ENCODE measurements around the gene PHF19.

DNA sequence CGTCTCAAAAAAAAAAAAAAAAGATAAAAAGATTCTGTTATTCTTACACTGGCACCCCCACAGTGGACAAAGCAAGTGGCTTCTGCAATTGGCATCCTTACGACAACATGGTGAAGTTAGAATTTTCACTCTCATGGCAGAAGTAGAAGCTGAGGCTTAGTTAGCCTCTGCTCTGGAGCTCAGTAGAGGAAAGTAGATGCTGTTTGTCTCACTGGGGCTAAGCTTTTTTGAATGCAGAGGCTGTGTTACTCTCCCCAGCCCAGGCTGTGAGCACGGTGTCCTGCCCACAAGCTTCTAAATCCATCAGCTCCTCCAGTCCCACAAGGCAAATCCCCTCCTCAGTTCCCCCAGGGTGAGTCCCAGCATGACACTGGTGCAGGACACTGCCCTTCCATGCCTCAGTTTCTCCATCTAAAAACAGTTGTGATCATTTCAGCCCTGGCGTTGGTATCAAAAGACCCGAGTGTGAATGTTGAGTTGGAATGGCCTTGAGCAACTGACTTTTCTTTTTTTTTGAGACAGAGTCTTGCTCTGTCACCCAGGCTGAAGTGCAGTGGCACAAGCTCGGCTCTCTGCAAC is 22.6 kb upstream of the PHF19 start:
- TF ChIP-seq, protein P1, sequence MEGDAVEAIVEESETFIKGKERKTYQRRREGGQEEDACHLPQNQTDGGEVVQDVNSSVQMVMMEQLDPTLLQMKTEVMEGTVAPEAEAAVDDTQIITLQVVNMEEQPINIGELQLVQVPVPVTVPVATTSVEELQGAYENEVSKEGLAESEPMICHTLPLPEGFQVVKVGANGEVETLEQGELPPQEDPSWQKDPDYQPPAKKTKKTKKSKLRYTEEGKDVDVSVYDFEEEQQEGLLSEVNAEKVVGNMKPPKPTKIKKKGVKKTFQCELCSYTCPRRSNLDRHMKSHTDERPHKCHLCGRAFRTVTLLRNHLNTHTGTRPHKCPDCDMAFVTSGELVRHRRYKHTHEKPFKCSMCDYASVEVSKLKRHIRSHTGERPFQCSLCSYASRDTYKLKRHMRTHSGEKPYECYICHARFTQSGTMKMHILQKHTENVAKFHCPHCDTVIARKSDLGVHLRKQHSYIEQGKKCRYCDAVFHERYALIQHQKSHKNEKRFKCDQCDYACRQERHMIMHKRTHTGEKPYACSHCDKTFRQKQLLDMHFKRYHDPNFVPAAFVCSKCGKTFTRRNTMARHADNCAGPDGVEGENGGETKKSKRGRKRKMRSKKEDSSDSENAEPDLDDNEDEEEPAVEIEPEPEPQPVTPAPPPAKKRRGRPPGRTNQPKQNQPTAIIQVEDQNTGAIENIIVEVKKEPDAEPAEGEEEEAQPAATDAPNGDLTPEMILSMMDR (conservative IDR thresholded peaks at IDR 0.05; ENCODE audit: low read depth in 2 of 2), result no peak
- TF ChIP-seq, protein P2, sequence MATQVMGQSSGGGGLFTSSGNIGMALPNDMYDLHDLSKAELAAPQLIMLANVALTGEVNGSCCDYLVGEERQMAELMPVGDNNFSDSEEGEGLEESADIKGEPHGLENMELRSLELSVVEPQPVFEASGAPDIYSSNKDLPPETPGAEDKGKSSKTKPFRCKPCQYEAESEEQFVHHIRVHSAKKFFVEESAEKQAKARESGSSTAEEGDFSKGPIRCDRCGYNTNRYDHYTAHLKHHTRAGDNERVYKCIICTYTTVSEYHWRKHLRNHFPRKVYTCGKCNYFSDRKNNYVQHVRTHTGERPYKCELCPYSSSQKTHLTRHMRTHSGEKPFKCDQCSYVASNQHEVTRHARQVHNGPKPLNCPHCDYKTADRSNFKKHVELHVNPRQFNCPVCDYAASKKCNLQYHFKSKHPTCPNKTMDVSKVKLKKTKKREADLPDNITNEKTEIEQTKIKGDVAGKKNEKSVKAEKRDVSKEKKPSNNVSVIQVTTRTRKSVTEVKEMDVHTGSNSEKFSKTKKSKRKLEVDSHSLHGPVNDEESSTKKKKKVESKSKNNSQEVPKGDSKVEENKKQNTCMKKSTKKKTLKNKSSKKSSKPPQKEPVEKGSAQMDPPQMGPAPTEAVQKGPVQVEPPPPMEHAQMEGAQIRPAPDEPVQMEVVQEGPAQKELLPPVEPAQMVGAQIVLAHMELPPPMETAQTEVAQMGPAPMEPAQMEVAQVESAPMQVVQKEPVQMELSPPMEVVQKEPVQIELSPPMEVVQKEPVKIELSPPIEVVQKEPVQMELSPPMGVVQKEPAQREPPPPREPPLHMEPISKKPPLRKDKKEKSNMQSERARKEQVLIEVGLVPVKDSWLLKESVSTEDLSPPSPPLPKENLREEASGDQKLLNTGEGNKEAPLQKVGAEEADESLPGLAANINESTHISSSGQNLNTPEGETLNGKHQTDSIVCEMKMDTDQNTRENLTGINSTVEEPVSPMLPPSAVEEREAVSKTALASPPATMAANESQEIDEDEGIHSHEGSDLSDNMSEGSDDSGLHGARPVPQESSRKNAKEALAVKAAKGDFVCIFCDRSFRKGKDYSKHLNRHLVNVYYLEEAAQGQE (IDR thresholded peaks at IDR 0.05; ENCODE audit: unreplicated experiment), result no peak
- TF ChIP-seq CREB1 (CRISPR knock-in tag; IDR thresholded peaks at IDR 0.05; ENCODE audit: low read depth), result no peak
- no peak for TF ChIP-seq EZH2 (IDR thresholded peaks at IDR 0.05; ENCODE audit: low read depth, unreplicated experiment)
- TF ChIP-seq EZH2phosphoT487 (IDR thresholded peaks at IDR 0.05; ENCODE audit: unreplicated experiment), result no peak
- TF ChIP-seq POLR2AphosphoS5 (IDR thresholded peaks at IDR 0.05; ENCODE audit: low read depth), result no peak

Measured in GM23338 (cell line).